ENCODE results near the gene CCDC61. TPM values are rescaled to one million over a fixed set of nuclear protein-coding genes. Genes with fewer than 3 reads are reported as not detected.

The CCDC61 gene
- total and polyA plus RNA-seq, 2 donors (not counting 1 experiment from before 2014, with no cell fraction given): 20.6 to 30.1 TPM

DNA sequence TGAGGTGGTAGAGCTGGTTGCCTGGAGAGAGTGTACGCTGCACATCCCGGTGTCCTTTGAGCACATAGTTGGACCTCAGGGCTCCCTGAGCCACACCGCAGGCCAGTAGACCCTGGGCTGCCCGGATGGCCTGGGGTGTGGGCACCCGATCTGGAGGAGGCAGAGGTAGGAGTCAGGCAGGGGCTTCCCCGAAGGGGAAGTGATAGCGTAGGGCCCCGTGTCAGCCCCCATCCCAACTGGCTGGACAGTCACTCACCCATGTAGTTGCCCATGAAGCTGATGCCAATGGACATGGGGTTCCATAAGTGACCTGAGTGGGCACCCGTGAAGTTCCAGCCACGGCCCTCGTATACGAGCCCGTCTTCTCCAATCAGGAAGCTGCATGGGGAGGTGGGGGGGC lies 24.0 kb downstream of the CCDC61 start:
- H2AFZ ChIP-seq (ENCODE audit: insufficient read depth, low read depth, low read length, poor library complexity, severe bottlenecking): no peak overlapping the region
- H3K9ac ChIP-seq (ENCODE audit: low read length): no peak overlapping the region
- H3K27me3 ChIP-seq (replicated peaks in 1 of 4; ENCODE audit: control extremely low read depth in 1 of 4, control insufficient read depth in 3 of 4, insufficient read depth in 4 of 4, low read length in 3 of 4): peaks cover 0 to 32% (median 16%) of the 10 kb centered on the region in 4 experiments
- H3K36me3 ChIP-seq (replicated peaks in 1 of 2; ENCODE audit: control extremely low read depth in 1 of 2, control insufficient read depth in 1 of 2, extremely low read depth in 1 of 2, insufficient read depth in 2 of 2, low read length in 1 of 2): no peaks in the 10 kb centered on the region
- TF ChIP-seq, protein P1, sequence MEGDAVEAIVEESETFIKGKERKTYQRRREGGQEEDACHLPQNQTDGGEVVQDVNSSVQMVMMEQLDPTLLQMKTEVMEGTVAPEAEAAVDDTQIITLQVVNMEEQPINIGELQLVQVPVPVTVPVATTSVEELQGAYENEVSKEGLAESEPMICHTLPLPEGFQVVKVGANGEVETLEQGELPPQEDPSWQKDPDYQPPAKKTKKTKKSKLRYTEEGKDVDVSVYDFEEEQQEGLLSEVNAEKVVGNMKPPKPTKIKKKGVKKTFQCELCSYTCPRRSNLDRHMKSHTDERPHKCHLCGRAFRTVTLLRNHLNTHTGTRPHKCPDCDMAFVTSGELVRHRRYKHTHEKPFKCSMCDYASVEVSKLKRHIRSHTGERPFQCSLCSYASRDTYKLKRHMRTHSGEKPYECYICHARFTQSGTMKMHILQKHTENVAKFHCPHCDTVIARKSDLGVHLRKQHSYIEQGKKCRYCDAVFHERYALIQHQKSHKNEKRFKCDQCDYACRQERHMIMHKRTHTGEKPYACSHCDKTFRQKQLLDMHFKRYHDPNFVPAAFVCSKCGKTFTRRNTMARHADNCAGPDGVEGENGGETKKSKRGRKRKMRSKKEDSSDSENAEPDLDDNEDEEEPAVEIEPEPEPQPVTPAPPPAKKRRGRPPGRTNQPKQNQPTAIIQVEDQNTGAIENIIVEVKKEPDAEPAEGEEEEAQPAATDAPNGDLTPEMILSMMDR (IDR thresholded peaks at IDR 0.05): no peak
- TF ChIP-seq EZH2 (IDR thresholded peaks at IDR 0.05; ENCODE audit: borderline replicate concordance, insufficient read depth, low read depth, low read length, poor library complexity, severe bottlenecking): no peak
- 85% methylated on average over 8 of the region's 13 CpGs for WGBS (ENCODE audit: insufficient coverage)
- CTCF ChIA-PET: interaction anchor here (0.7 to 4.9 kb wide), 5 partner anchors 9 to 382 kb away, joined by 3 to 28 read pairs (median 5); no protein-coding TSS in a partner anchor
- intact Hi-C loops (cut with micrococcal nuclease): loop anchor here (10.0 kb wide), 1 partner anchor 1586 kb away; the partner anchor contains the start of gene BICRA
- peaks cover 0 to 18% (median 0%) of the 10 kb centered on the region in 3 donors for H3K9me3 ChIP-seq (ENCODE audit: control extremely low read depth in 1 of 3, control insufficient read depth in 2 of 3, insufficient read depth in 1 of 3, low read length in 2 of 3)
- Mint-ChIP-seq H3K4me1 (peaks cover 18% of the 10 kb centered on the region), H3K4me3 (no peak overlapping the region), H3K9me3 (ENCODE audit: insufficient read depth) (no peaks in the 10 kb centered on the region), H3K27ac (no peak overlapping the region), H3K27me3 (peaks cover 22% of the 10 kb centered on the region)
- H3K27ac ChIP-seq (ENCODE audit: low read length in 2 of 2): no peak overlapping the region
- H3K4me1 ChIP-seq (ENCODE audit: control insufficient read depth in 2 of 2, insufficient read depth in 2 of 2, low read length in 2 of 2): peaks cover 19 to 22% of the 10 kb centered on the region in 2 donors
- no peak for DNase-seq
- POLR2A ChIA-PET: no interaction called here
- H3K79me2 ChIP-seq (ENCODE audit: control insufficient read depth, insufficient read depth, low read length): no peaks in the 10 kb centered on the region
- ATAC-seq (ENCODE audit: low read depth): no peak
- H3K4me2 ChIP-seq (replicated peaks; ENCODE audit: low read depth, low read length, poor library complexity, severe bottlenecking): no peak overlapping the region
- H3K4me3 ChIP-seq (ENCODE audit: control extremely low read depth in 1 of 5, extremely low read depth in 1 of 5, insufficient read depth in 1 of 5, low read depth in 2 of 5, low read length in 4 of 5): no peak overlapping the region
- H4K20me1 ChIP-seq (ENCODE audit: control insufficient read depth, insufficient read depth, low read length, poor library complexity, severe bottlenecking): peaks cover 5% of the 10 kb centered on the region

DNA sequence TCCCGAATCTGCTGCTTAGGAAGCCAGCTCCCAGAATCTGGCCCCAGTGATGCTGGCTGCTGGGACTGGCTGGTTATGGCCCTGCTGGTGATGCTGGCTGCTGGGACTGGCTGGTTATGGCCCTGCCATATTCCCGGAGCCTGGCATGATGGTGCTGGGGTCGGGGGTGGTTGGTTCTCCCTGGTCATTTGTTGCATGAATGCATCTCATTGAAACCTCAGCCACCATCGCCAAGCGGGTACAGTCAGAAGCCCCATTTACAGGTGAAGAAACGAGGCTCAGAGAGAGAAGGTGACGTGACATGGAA lies 25.5 kb downstream of the CCDC61 start:
- Histone ChIP-seq H2AFZ (ENCODE audit: insufficient read depth, low read depth, low read length, poor library complexity, severe bottlenecking) (no peak overlapping the region), H4K20me1 (ENCODE audit: control insufficient read depth, insufficient read depth, low read length, poor library complexity, severe bottlenecking) (no peaks in the 10 kb centered on the region), H3K27me3 (replicated peaks in 1 of 4; ENCODE audit: control extremely low read depth in 1 of 4, control insufficient read depth in 3 of 4, insufficient read depth in 4 of 4, low read length in 3 of 4) (peaks cover 0 to 23% (median 16%) of the 10 kb centered on the region in 4 experiments), H3K36me3 (replicated peaks in 1 of 2; ENCODE audit: control extremely low read depth in 1 of 2, control insufficient read depth in 1 of 2, extremely low read depth in 1 of 2, insufficient read depth in 2 of 2, low read length in 1 of 2) (no peaks in the 10 kb centered on the region), H3K79me2 (ENCODE audit: control insufficient read depth, insufficient read depth, low read length) (no peaks in the 10 kb centered on the region), H3K4me2 (replicated peaks; ENCODE audit: low read depth, low read length, poor library complexity, severe bottlenecking) (no peak overlapping the region), H3K4me1 (ENCODE audit: control insufficient read depth in 2 of 2, insufficient read depth in 2 of 2, low read length in 2 of 2) (peaks cover 6 to 11% of the 10 kb centered on the region in 2 donors), H3K9ac (ENCODE audit: low read length) (no peak overlapping the region), H3K9me3 (ENCODE audit: control extremely low read depth in 1 of 3, control insufficient read depth in 2 of 3, insufficient read depth in 1 of 3, low read length in 2 of 3) (peaks cover 0 to 9% (median 0%) of the 10 kb centered on the region in 3 donors), H3K4me3 (ENCODE audit: control extremely low read depth in 1 of 5, extremely low read depth in 1 of 5, insufficient read depth in 1 of 5, low read depth in 2 of 5, low read length in 4 of 5) (no peak overlapping the region), H3K27ac (ENCODE audit: low read length in 2 of 2) (no peak overlapping the region)
- intact Hi-C loops (cut with micrococcal nuclease): no loop called here
- TF ChIP-seq, protein P1 (IDR thresholded peaks at IDR 0.05): no peak
- no peak for TF ChIP-seq EZH2 (IDR thresholded peaks at IDR 0.05; ENCODE audit: borderline replicate concordance, insufficient read depth, low read depth, low read length, poor library complexity, severe bottlenecking)
- Mint-ChIP-seq H3K4me1 (peaks cover 8% of the 10 kb centered on the region), H3K9me3 (ENCODE audit: insufficient read depth) (no peaks in the 10 kb centered on the region), H3K27me3 (peaks cover 18% of the 10 kb centered on the region), H3K27ac (no peak overlapping the region), H3K4me3 (no peak overlapping the region)
- ChIA-PET POLR2A (no interaction called here), CTCF (interaction anchor here (1.3 to 4.9 kb wide), 3 partner anchors 8 to 245 kb away, joined by 4 to 28 read pairs (median 5); no protein-coding TSS in a partner anchor)
- ATAC-seq (ENCODE audit: low read depth): no peak
- no peak for DNase-seq
- WGBS (ENCODE audit: insufficient coverage): 88% methylated on average over 7 of the region's 7 CpGs

All from B cell (primary cell).